Measurements from ENCODE around the gene GPR83. TPM values are rescaled to one million over a fixed set of nuclear protein-coding genes. Genes with fewer than 3 reads are reported as not detected.
"Not testable (repeated sequence)": the region's sequence is repeated elsewhere in the genome, so short reads cannot be mapped to it uniquely, and the experiment has no call there.

The GPR83 gene
- total RNA-seq, 2 donors from 2014 or later = not detected

GRCh38 chr11:94401773-94402265 is 600 bp upstream of the GPR83 start:
- TF ChIP-seq POLR2A (IDR thresholded peaks at IDR 0.05) (no peak), CTCF (IDR thresholded peaks at IDR 0.05) (no peak)
- no peak overlapping the region for H3K4me3 ChIP-seq
- no peaks in the 10 kb centered on the region for H3K36me3 ChIP-seq (replicated peaks in 1 of 2; ENCODE audit: insufficient read depth in 1 of 2, low read depth in 2 of 2)
- peaks cover 13% of the 10 kb centered on the region for H3K4me1 ChIP-seq
- no peak for DNase-seq
- H3K9me3 ChIP-seq = no peaks in the 10 kb centered on the region
- no peak overlapping the region for H3K27ac ChIP-seq
- peaks cover 0 to 9% of the 10 kb centered on the region in 2 donors for H3K27me3 ChIP-seq
- intact Hi-C loops (cut with DNase I) = no loop called here
- 8 to 16% methylated on average over 10 of the region's 10 CpGs for WGBS, 2 donors
- no peak for ATAC-seq

- Histone ChIP-seq H3K27me3 (peaks cover 0 to 9% of the 10 kb centered on the region in 2 donors), H3K4me3 (no peak overlapping the region), H3K4me1 (peaks cover 13% of the 10 kb centered on the region), H3K9me3 (no peaks in the 10 kb centered on the region), H3K27ac (no peak overlapping the region), H3K36me3 (replicated peaks in 1 of 2; ENCODE audit: insufficient read depth in 1 of 2, low read depth in 2 of 2) (no peaks in the 10 kb centered on the region)
- 3 to 16% methylated on average over 4 of the region's 4 CpGs for WGBS, 2 donors
- ATAC-seq = no peak
- TF ChIP-seq CTCF (IDR thresholded peaks at IDR 0.05) (no peak), POLR2A (IDR thresholded peaks at IDR 0.05) (no peak)
- intact Hi-C loops (cut with DNase I) = no loop called here
- DNase-seq = no peak
Observed at GRCh38 chr11:94400457-94400838, 771 bp downstream of the GPR83 start.

GRCh38 chr11:94400050-94400449 is 1.2 kb downstream of the GPR83 start:
- Histone ChIP-seq H3K27me3 (peaks cover 0 to 9% of the 10 kb centered on the region in 2 donors), H3K4me3 (no peak overlapping the region), H3K36me3 (replicated peaks in 1 of 2; ENCODE audit: insufficient read depth in 1 of 2, low read depth in 2 of 2) (no peaks in the 10 kb centered on the region), H3K9me3 (no peaks in the 10 kb centered on the region), H3K4me1 (peaks cover 13% of the 10 kb centered on the region), H3K27ac (no peak overlapping the region)
- WGBS, 2 donors = 11 to 13% methylated on average over 4 of the region's 4 CpGs
- no peak for DNase-seq
- no peak for TF ChIP-seq POLR2A (IDR thresholded peaks at IDR 0.05)
- TF ChIP-seq CTCF (IDR thresholded peaks at IDR 0.05) = no peak
- no peak for ATAC-seq
- intact Hi-C loops (cut with DNase I) = no loop called here

- WGBS, 2 donors = 61 to 81% methylated on average over 5 of the region's 5 CpGs
- no peak overlapping the region for H3K4me3 ChIP-seq
- no peak for ATAC-seq
- no peak for DNase-seq
- intact Hi-C loops (cut with DNase I) = no loop called here
- no peak overlapping the region for H3K27ac ChIP-seq
- peaks cover 0 to 9% of the 10 kb centered on the region in 2 donors for H3K27me3 ChIP-seq
- peaks cover 13% of the 10 kb centered on the region for H3K4me1 ChIP-seq
- H3K36me3 ChIP-seq (replicated peaks in 1 of 2; ENCODE audit: insufficient read depth in 1 of 2, low read depth in 2 of 2) = no peaks in the 10 kb centered on the region
- no peaks in the 10 kb centered on the region for H3K9me3 ChIP-seq
- no peak for TF ChIP-seq CTCF (IDR thresholded peaks at IDR 0.05)
- no peak for TF ChIP-seq POLR2A (IDR thresholded peaks at IDR 0.05)
Observed at GRCh38 chr11:94398101-94398500, 3.1 kb downstream of the GPR83 start.

- ATAC-seq = no peak
- Histone ChIP-seq H3K27me3 (peaks cover 0 to 6% of the 10 kb centered on the region in 2 donors), H3K4me1 (peaks cover 7% of the 10 kb centered on the region), H3K4me3 (no peak overlapping the region), H3K27ac (no peak overlapping the region), H3K9me3 (no peaks in the 10 kb centered on the region), H3K36me3 (replicated peaks in 1 of 2; ENCODE audit: insufficient read depth in 1 of 2, low read depth in 2 of 2) (no peaks in the 10 kb centered on the region)
- WGBS, 2 donors = 83 to 93% methylated on average over 5 of the region's 5 CpGs
- intact Hi-C loops (cut with DNase I) = no loop called here
- no peak for DNase-seq
- TF ChIP-seq POLR2A (IDR thresholded peaks at IDR 0.05) = no peak
- no peak for TF ChIP-seq CTCF (IDR thresholded peaks at IDR 0.05)
Observed at GRCh38 chr11:94396282-94396681, 4.9 kb downstream of the GPR83 start.

GRCh38 chr11:94391937-94392336 is 9.3 kb downstream of the GPR83 start:
- DNase-seq; H3K27me3 ChIP-seq; intact Hi-C loops (cut with DNase I); ATAC-seq; H3K9me3 ChIP-seq; H3K27ac ChIP-seq; H3K36me3 ChIP-seq (replicated peaks in 1 of 2; ENCODE audit: insufficient read depth in 1 of 2, low read depth in 2 of 2); H3K4me3 ChIP-seq; H3K4me1 ChIP-seq: not testable (repeated sequence)
- WGBS, 2 donors = 90 to 92% methylated on average over 4 of the region's 4 CpGs

Data from body of pancreas (tissue), 4 donors.